ENCODE data around the gene VTI1A. TPM values are rescaled to one million over a fixed set of nuclear protein-coding genes. Genes with fewer than 3 reads are reported as not detected.

The VTI1A gene
- total RNA-seq, 1 experiment from 2014 or later = 22.0 TPM

GRCh38 chr10:112821663-112822062 is 374.6 kb downstream of the VTI1A start:
- H3K4me2 ChIP-seq (ENCODE audit: insufficient read depth, insufficient read length, low read length) = no peak overlapping the region
- no peak overlapping the region for H2BK5ac ChIP-seq (ENCODE audit: insufficient read length, low read length)
- no peak overlapping the region for H3K23ac ChIP-seq (ENCODE audit: insufficient read length, low read depth, low read length)
- WGBS (ENCODE audit: extremely low coverage, insufficient read length, low lambda C conversion rate) = no CpG with 5 or more reads among the region's 7 CpGs
- no peaks in the 10 kb centered on the region for H3K79me1 ChIP-seq (ENCODE audit: insufficient read depth, low read depth, low read length, poor library complexity, severe bottlenecking)
- no peaks in the 10 kb centered on the region for H3K27me3 ChIP-seq (ENCODE audit: insufficient read depth, low read length)
- DNase-seq = no peak
- no peaks in the 10 kb centered on the region for H3K9me3 ChIP-seq (ENCODE audit: control insufficient read depth, low read depth, low read length)
- H2BK15ac ChIP-seq (ENCODE audit: low read depth, low read length) = no peak overlapping the region
- no peak overlapping the region for H3K27ac ChIP-seq (ENCODE audit: insufficient read length, low read depth, low read length)
- no peak overlapping the region for H3K4ac ChIP-seq (ENCODE audit: low read depth, low read length)
- H4K91ac ChIP-seq (ENCODE audit: insufficient read length, low read depth, low read length) = no peak overlapping the region
- H2BK20ac ChIP-seq (ENCODE audit: low read depth, low read length, poor library complexity, severe bottlenecking) = no peak overlapping the region
- H3K27ac Mint-ChIP-seq = peak overlapping the region in 2 of 3 experiments; percentile 23 to 41; a peak in 2 of 7 replicates
- no peaks in the 10 kb centered on the region for H3K23me2 ChIP-seq (ENCODE audit: insufficient read length, low read depth, low read length, poor library complexity, severe bottlenecking)
- no peak overlapping the region for H3K56ac ChIP-seq (ENCODE audit: insufficient read length, low read depth, low read length)
- no peaks in the 10 kb centered on the region for H3K9me3 Mint-ChIP-seq
- no peak overlapping the region for H3T11ph ChIP-seq (ENCODE audit: low read length)
- no peak overlapping the region for H3K4me3 Mint-ChIP-seq
- H4K20me1 ChIP-seq (ENCODE audit: control insufficient read depth, insufficient read depth, insufficient read length) = no peaks in the 10 kb centered on the region
- no peaks in the 10 kb centered on the region for H3K4me1 ChIP-seq (ENCODE audit: insufficient read depth, low read length)
- no peak overlapping the region for H4K5ac ChIP-seq (ENCODE audit: insufficient read length, low read depth, low read length)
- no peak overlapping the region for H2AK5ac ChIP-seq (ENCODE audit: insufficient read length, low read length)
- no peak overlapping the region for H3K18ac ChIP-seq (ENCODE audit: insufficient read length, low read depth, low read length)
- no peaks in the 10 kb centered on the region for H3K79me2 ChIP-seq (ENCODE audit: insufficient read depth, low read length)
- H3K14ac ChIP-seq (ENCODE audit: insufficient read depth, low read length) = no peak overlapping the region
- no peak for TF ChIP-seq CTCF (conservative IDR thresholded peaks at IDR 0.05)
- no peak overlapping the region for H3K9ac ChIP-seq (ENCODE audit: extremely low read depth, insufficient read length, low read length)
- no peak overlapping the region for H2AFZ ChIP-seq (ENCODE audit: low read length)
- H3K36me3 Mint-ChIP-seq (ENCODE audit: insufficient read depth in 1 of 3, low read depth in 3 of 3) = no peaks in the 10 kb centered on the region; a peak in 2 of 7 replicates
- H4K8ac ChIP-seq (replicated peaks; ENCODE audit: insufficient read length, low read depth, low read length) = no peak overlapping the region
- H2BK120ac ChIP-seq (ENCODE audit: low read depth, low read length, poor library complexity, severe bottlenecking) = no peak overlapping the region
- no peak overlapping the region for H2BK12ac ChIP-seq (ENCODE audit: insufficient read length, low read depth, low read length)
- H3K4me1 Mint-ChIP-seq = peaks cover 34% of the 10 kb centered on the region in 2 experiments
- peaks cover 3% of the 10 kb centered on the region for H3K27me3 Mint-ChIP-seq (ENCODE audit: low read depth)

Data from H9 (cell line).